NOMO-1 (cell line): ENCODE data around the gene BLTP3A.
"Not testable (repeated sequence)": the region's sequence is repeated elsewhere in the genome, so short reads cannot be mapped to it uniquely, and the experiment has no call there.

Source experiments
- DNase-seq, 2 experiments: peaks; one replicate each; lab custom pipeline; 2025; ENCODE audit not compliant: unreplicated experiment in 2 of 2; lab: John Stamatoyannopoulos, UW

The BLTP3A gene

DNA sequence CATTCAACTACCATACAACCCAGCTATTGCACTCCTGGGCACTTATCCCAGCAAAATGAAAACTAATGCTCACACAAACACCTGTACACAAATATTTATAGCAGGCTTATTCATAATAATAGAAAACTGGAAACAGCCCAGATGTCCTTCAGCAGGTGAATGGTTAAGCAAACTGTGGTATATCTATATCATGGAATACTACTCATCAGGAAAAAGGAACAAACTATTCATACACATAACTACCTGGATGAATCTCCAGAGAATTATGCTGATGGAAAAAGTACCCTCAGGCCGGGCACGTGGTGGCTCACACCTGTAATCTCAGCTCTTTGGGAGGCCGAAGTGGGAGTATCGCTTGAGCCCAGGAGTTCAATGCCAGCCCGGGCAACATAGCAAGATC is 3.8 kb upstream of the BLTP3A start:
- no peak for DNase-seq

DNA sequence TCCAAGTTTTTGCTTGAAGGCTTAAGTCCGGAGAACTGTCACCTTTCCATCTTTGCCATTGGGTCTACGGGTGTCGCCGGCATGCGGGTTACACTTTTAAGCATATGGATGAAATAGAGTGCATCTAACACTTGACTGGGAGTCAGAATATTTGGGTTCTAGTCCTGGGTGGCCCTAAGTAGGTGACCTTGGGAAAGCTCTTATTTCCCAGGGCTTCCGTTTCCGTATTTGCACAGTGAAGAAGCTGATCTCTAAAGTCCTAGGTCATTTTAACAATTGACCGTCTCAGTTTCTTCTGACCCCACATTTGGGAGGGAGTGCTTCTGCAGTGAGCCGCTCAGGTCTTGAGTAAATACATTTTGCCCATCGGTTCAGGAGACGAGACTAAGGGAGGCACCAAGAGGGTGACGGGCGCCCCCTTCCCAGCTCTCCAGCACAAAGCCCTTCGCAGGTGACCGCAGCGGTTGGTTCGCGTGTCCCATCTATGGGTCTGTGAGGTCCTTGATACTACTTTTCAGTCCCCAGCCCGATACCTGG is 651 bp upstream of the BLTP3A start:
- DNase-seq = peak in 1 of 2 experiments; percentile 47

DNA sequence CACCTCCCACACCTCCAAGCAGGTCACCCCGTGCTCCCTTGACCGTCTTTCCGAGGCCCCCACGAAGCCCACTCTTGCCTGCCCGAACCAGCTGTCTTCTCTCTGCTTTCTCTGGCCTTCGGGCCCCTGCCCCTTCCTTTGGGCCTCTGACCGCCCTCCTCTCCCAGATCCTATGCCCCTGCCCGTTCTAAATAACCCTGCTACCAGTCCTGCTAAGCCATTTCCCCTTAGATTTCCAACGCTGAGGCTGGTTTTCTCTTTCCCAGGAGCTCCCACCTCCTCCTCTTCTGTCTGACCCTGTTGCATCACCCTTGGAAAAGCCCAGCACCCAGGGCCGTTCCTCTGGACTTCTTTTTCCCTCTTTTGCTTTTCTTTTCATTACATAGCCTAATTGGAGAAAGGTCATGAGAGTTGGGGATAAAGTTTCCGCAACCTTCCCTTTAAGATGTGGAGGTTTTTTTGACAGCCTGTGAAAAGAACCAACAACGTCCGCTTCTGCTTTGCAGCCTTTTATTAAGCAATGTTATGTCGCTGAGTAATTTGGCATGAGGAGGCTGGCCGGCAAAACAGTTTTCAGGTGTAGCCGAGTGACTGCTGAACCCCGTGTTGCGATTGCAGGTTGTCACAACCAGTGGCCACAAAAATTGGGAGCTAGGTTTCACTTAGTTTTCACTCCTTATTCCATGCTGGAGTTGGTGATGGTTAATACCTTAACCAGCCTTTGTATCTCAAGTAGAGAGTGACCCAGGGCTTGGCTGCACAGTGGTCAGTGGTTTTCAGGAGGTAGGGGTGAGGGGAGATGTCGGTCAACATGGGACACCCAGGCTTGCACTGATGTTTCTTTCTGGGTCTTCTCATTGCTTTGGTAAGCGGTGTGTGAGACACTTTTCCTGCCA is 970 bp downstream of the BLTP3A start:
- peak; percentile 82 to 92 for DNase-seq

DNA sequence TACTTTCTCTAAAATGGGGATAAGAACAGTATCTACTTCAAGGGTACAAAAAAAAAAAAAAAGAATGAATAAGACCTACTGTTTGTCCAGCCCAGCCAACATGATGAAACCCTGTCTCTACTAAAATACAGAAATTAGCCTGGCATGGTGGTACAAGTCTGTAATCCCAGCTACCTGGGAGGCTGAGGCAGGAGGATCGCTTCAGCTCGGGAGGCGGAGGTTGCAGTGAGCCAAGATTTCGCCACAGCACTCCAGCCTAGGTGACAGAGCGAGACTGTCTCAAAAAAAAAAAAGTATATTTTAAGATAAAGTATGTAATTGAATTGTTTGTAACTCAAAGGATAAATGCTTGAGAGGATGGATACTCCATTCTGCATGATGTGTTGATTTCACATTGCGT is 2.0 kb downstream of the BLTP3A start:
- DNase-seq = no peak

DNA sequence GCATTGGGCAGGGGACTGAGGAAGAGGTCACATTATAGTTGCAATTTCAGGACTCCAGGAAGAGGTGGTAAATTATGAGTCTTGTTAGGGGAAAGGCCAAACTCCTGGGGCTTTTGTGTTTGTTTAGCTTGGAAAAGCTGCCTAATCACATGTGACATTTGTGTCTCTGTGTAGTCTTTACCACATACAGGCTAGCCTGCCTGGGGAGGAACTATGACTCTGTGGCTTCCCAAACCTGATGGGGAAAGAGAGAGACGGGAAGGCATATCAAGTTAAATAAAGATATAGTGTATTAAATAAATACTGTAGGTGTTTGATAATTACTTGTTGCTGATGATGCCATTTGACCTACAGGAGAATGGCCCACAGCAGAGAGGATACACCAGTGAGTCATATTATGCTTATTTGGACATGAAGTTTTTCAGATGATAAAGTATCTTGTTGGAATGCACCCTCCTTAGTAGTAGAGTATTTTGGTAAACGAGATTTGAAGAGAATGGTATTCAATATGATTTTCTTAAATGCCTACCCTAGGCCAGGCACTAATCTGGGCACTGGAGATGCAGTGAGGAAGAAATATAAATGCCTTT is 4.0 kb downstream of the BLTP3A start:
- no peak for DNase-seq

DNA sequence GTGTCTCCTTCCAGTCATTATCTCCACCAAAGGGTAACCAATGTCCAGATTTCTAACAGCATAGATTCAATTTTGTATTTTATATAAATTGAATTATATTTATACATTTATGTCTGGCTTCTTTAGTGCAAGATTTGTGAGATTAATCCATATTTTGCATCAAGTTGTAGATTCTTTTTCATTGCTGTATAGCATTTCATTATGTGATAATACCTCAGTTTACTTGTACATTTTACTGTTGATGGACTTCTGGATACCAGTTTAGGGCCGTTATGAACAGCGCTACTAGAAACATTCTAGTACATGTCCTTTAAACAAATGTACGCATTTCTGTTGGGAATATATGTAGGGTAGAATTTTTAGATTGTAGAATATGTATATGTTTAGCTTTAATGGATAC is 6.2 kb downstream of the BLTP3A start:
- DNase-seq = no peak

DNA sequence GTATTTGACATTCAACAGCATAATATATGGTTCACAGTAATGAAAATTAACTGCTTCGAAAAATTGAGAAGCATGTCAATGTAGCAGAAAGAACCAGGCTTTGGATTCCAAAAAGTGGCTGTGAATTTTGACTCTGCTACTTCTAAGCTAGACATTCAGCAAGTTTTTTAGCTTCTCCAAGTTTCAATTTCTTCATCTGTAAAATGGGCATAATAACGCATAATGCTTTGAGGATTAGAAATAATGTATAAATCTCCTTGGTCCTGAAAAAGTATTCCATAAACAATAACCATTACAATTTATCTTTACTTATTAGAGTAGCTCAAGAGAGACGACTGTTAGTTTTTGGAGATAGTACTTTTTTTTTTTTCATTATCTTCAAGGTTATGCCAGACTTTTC is 7.7 kb downstream of the BLTP3A start:
- DNase-seq = no peak

DNA sequence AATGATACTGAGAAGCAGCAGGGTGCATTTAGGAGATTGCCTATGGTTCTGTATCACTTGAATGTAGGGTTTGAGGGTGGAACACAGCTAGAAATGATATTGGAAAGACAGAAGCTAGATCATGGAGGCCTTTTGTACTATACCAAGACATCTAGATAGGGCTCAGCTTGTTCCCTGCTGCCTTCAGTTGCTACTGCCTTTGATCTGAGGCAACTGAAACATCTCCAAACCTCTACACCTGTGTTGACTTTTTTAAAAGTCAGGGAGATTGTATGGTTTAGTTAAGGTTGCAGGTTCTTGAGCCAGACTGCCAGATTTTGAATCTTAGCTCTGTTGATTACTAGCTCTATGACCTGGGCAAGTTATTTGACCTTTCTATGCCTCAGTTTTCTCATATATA is 12.7 kb downstream of the BLTP3A start:
- no peak for DNase-seq

DNA sequence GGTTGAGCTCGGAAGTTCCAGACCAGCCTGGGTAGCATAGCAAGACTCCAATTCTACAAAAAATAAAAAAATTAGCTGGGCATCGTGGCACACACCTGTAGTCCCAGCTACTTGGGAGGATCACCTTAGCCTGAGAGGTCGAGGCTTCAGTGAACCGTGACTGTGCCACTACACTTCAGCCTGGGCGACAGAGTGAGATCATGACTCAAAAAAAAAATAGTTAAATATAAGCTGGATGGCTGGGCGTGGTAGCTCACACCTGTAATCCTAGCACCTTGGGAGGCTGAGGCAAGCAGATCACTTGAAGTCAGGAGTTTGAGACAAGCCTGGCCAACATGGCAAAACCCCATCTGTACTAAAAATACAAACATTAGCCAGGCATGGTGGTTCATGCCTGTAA is 13.2 kb downstream of the BLTP3A start:
- not testable (repeated sequence) for DNase-seq

DNA sequence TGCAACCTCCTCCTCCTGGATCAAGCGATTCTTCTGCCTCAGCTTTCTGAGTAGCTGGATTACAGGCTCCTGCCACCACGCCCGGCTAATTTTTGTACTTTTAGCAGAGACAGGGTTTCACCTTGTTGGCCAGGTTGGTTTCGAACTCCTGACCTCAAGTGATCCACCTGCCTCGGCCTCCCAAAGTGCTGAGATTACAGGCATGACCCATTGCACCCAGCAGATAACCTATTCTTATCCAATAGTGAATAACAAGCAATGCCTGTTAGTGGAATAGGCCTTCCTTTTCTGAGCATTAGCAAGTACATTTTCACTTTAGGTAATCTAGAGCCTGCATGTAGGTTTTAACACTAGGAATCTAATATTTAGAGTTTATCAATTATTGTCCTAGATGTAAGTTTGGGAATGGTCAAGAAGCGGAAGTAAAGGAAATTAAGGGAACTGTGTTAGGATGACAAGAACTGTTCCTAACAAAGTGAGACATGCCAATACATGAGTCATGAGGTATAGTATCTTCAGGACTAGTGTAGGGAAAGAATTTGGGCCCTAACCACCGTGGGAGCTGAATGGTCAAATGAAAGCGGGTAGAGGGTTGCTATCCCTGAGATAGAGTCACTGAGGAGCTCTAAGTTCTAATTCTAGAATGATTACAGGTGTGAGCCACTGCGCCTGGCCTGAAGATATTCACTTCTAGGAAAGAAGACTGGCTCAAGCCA is 15.0 kb downstream of the BLTP3A start:
- DNase-seq = no peak

DNA sequence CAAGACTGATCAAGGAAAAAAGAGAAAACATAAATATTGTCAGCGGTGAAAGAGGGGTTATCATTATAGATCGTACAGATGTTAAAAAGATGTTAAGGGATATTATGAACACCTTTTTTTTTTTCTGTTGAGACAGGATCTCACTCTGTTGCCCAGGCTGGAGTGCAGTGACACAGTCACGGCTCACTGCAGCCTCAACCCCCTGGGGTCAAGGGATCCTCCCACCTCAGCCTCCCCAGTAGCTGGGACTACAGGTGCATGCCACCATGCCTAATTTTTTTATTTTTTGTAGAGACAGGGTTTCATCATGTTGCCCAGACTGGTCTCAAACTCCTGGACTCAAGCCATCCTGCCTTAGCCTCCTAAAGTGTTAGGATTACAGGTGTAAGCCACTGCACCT is 16.6 kb downstream of the BLTP3A start:
- DNase-seq = not testable (repeated sequence)

DNA sequence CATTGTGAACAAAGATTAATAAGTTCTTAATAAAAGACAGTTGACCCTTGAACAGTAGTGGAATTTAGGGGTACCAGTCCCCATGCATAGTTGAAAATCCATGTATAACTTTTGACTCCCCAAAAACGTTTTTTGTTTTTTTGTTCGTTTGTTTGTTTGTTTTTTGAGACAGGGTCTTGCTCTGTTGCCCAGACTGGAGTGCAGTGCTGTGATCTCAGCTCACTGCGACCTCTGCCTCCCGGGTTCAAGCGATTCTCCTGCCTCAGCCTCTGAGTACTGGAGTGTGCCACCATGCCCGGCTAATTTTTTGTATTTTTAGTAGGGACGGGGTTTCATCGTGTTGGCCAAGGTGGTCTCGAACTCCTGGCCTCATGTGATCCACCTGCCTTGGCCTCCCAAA is 17.5 kb downstream of the BLTP3A start:
- not testable (repeated sequence) for DNase-seq

DNA sequence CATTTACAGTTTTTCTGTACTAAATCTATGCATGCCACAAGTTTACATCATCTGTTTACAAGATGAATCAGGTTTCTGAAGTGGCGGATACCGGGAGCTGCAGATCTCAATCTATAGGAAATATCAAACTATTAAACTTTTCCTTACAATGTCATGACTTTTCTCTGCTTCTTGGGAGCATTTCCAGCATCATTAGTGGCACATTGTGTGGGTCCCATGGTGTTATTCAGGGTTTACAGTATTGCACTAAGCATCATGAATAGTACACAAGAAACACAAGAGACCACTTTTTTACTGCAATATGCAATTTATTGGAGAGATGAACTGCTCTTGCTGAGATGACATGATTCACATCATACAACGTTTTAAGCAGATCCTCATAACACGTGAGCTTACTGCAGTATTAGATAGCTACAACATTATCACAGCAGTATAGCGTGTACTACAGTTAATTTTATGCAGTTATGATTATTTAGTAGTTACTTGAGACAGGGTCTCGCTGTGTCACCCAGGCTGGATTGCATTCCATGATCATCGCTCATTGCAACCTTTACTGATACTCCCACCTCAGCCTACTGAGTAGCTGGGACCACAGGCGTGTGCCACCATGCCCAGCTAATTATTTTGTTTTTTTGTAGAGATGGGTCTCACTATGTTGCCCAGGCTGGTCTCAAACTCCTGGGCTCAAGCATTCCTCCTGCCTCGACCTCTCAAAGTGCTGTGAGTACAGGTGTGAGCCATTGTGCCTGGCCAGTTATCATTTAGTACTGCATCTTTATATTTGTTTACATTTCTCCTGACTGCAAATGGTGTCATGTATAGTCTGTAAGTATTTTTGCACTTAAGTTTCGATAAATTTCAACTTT is 18.4 kb downstream of the BLTP3A start:
- DNase-seq = no peak

DNA sequence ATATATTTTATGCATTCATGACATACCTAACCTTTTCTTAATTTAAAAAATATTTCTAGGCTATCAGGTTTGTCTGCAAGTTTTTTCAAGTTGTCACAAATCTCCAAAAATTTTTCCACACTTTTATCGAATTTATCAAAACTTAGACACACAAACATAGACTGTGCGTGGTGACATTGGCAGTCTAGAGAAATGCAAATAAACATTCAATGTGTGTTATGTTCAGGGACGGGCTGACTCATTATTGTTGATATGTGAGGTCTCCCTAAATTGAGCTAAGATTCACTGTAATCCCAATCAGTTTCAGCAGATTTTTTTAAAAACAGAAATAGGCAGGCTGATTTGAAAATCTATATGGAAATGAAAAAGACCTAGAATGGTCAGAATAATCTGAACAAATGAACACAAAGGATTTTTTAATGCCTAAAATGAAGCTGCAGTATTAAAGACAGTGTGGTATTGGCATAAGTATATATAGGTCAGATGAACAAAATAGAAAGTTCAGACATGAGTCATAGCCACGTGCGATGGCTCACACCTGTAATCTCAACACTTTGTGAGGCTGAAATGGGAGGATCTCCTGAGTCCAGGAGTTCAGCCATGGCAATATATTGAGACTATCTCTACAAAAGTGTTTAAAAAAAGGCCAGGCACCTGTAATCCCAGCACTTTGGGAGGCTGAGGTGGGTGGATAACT is 19.2 kb downstream of the BLTP3A start:
- no peak for DNase-seq

DNA sequence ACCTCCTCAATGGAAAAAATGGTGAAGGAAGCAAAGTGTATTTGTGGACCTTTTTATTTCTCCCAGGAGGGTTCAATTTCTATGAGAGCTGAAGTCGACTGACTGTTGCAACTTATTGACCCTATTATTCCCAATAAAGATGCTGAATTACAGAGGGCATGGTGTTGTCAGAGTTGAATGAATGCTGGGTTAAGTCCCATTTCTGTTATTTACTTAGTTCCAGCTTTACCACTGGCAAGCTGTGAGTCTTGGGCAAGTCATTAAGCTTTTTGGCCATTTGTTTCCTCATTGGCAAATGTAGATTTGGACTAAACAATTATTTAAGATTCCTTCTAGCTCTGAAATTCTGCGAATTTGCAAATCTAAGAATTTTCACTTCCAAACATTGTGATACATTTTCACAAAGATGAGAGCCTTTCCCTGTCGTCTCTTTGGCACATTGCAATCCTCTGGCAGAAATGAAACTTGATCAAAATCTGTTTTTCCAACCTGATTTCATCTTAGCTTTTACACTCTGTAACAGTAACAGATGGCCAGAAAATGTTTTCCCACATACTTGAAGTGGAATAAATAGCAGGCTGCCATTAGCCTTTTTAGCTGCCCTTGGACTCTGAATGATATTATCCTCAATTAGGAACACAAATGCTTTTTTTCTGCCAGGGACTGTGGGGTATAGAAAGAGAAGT is 21.3 kb downstream of the BLTP3A start:
- no peak for DNase-seq

DNA sequence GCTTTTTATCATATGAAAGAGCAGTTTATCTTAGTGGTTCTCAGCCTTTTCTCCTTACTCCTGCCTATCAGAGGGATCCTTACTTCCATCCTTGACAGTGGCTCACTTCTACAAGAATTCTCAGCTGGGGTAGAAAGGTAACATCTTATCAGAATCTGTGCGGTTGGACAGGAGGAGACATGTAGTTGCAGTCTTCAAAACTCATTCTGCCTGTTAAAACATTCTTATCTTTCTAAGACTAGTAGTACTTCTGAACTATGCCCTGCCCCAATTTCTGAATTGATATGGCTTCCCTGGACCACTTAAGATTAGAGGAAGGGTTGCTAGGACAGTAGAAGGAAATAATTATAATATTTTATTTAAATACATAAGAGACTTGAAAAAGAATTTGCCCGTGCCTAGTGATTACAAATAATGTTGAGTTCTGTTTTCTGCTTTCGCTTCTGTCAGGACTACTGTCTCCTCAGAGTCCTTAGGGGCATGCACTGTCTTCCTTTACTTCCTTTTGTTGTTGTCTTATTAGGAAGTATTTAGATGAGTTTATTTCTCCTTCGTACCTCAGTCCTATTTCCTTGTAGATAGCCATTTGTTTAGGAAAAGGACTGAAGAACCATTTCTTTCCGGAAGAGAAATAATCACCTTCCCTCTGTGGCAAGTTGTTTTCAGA is 24.9 kb downstream of the BLTP3A start:
- peak; percentile 16 to 68 for DNase-seq

DNA sequence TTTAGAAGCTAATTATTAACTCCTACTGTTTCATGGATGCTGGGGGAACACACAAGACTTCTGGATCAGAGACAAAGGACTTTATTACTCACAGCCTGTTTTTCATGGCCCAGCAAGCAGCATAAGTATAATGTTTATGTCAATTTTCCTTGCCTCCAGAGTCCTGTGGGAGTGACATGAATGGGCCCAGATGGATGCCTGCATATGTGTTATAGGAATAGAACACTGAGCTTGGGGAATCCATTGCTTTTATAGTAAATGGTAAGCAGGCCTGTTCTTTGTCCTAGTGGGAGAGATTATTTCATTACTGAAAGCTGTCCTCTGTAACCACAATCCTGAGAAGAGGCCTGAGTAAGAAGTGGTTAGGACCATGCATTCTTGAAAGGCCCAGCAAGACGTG is 25.6 kb downstream of the BLTP3A start:
- no peak for DNase-seq

DNA sequence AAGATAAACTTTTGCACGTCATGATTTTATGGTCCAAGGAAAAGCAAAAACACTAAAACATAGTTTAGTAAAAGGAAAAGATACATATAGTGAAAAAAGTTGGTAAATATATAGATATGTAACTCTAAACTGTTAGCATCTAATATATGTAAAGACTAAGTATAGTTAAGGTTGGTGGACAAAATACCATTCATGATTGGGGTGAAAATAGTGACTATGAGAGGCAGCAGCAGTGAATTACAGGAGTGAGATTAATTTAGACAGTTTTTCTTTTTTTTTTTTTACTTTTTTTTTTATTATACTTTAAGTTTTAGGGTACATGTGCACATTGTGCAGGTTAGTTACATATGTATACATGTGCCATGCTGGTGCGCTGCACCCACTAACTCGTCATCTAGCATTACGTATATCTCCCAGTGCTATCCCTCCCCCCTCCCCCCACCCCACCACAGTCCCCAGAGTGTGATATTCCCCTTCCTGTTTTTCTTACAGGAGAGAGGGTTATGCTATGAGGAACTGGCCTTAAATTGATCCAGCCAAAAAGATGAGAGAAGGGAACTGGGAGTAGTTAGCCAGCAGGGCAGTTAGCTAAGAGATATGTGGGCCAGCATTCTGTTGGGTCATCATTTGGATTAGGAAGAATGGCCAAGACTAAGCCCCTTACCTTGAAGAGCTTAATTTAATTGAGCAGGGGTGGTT is 27.1 kb downstream of the BLTP3A start:
- peak; percentile 10 to 17 for DNase-seq
